ENCODE results near the gene PLCH1. TPM values are rescaled to one million over a fixed set of nuclear protein-coding genes. Genes with fewer than 3 reads are reported as not detected.

PLCH1 gene
- total RNA-seq, 1 experiment from 2014 or later = 3.1 TPM

- no peaks in the 10 kb centered on the region for H3K27me3 ChIP-seq (replicated peaks; ENCODE audit: insufficient read depth, low read depth, low read length, poor library complexity)
- CTCF ChIA-PET = no interaction called here
- H3K4me3 ChIP-seq (ENCODE audit: low read depth, low read length, poor library complexity, severe bottlenecking) = no peak overlapping the region
- no TSS peak for BruUV-seq (replicated peaks)
- H3K27ac ChIP-seq (ENCODE audit: low read depth, low read length, poor library complexity, severe bottlenecking) = no peak overlapping the region
- TF ChIP-seq CTCF (conservative IDR thresholded peaks at IDR 0.05; ENCODE audit: low read depth, low read length) (no peak), EZH2 (IDR thresholded peaks at IDR 0.05; ENCODE audit: borderline replicate concordance, low read depth, low read length, poor library complexity, severe bottlenecking) (no peak)
- no peaks in the 10 kb centered on the region for H3K9me3 ChIP-seq (ENCODE audit: low read depth, low read length, poor library complexity, severe bottlenecking)
- DNase-seq (ENCODE audit: low spot score) = no peak
- POLR2A ChIA-PET (ENCODE audit: low non-redundant PET) = no interaction called here
- no peaks in the 10 kb centered on the region for H3K4me1 ChIP-seq (ENCODE audit: insufficient read depth, low read length, poor library complexity, severe bottlenecking)
- intact Hi-C loops (cut with micrococcal nuclease; ENCODE audit: unreplicated experiment) = no loop called here
- H3K36me3 ChIP-seq (ENCODE audit: insufficient read depth, low read length, poor library complexity, severe bottlenecking) = no peaks in the 10 kb centered on the region
Measured at GRCh38 chr3:155512867-155513261, 232.0 kb downstream of the PLCH1 start.

- no peak for DNase-seq (ENCODE audit: low spot score)
- no peaks in the 10 kb centered on the region for H3K4me1 ChIP-seq (ENCODE audit: insufficient read depth, low read length, poor library complexity, severe bottlenecking)
- no TSS peak for BruUV-seq (replicated peaks)
- no peak overlapping the region for H3K4me3 ChIP-seq (ENCODE audit: low read depth, low read length, poor library complexity, severe bottlenecking)
- ChIA-PET POLR2A (ENCODE audit: low non-redundant PET) (no interaction called here), CTCF (no interaction called here)
- TF ChIP-seq EZH2 (IDR thresholded peaks at IDR 0.05; ENCODE audit: borderline replicate concordance, low read depth, low read length, poor library complexity, severe bottlenecking) (no peak), CTCF (conservative IDR thresholded peaks at IDR 0.05; ENCODE audit: low read depth, low read length) (no peak)
- no peak overlapping the region for H3K27ac ChIP-seq (ENCODE audit: low read depth, low read length, poor library complexity, severe bottlenecking)
- H3K9me3 ChIP-seq (ENCODE audit: low read depth, low read length, poor library complexity, severe bottlenecking) = no peaks in the 10 kb centered on the region
- H3K27me3 ChIP-seq (replicated peaks; ENCODE audit: insufficient read depth, low read depth, low read length, poor library complexity) = no peaks in the 10 kb centered on the region
- no peaks in the 10 kb centered on the region for H3K36me3 ChIP-seq (ENCODE audit: insufficient read depth, low read length, poor library complexity, severe bottlenecking)
- intact Hi-C loops (cut with micrococcal nuclease; ENCODE audit: unreplicated experiment) = no loop called here
Measured at GRCh38 chr3:155512175-155512866, 232.6 kb downstream of the PLCH1 start.

GRCh38 chr3:155504682-155505081, 240.2 kb downstream of the PLCH1 start:
- BruUV-seq (replicated peaks) = no TSS peak
- intact Hi-C loops (cut with micrococcal nuclease; ENCODE audit: unreplicated experiment) = no loop called here
- Histone ChIP-seq H3K4me1 (ENCODE audit: insufficient read depth, low read length, poor library complexity, severe bottlenecking) (no peaks in the 10 kb centered on the region), H3K27me3 (replicated peaks; ENCODE audit: insufficient read depth, low read depth, low read length, poor library complexity) (no peaks in the 10 kb centered on the region), H3K4me3 (ENCODE audit: low read depth, low read length, poor library complexity, severe bottlenecking) (no peak overlapping the region), H3K9me3 (ENCODE audit: low read depth, low read length, poor library complexity, severe bottlenecking) (no peaks in the 10 kb centered on the region), H3K36me3 (ENCODE audit: insufficient read depth, low read length, poor library complexity, severe bottlenecking) (no peaks in the 10 kb centered on the region), H3K27ac (ENCODE audit: low read depth, low read length, poor library complexity, severe bottlenecking) (no peak overlapping the region)
- TF ChIP-seq CTCF (conservative IDR thresholded peaks at IDR 0.05; ENCODE audit: low read depth, low read length) = no peak
- no peak for TF ChIP-seq EZH2 (IDR thresholded peaks at IDR 0.05; ENCODE audit: borderline replicate concordance, low read depth, low read length, poor library complexity, severe bottlenecking)
- CTCF ChIA-PET = no interaction called here
- DNase-seq (ENCODE audit: low spot score) = no peak
- POLR2A ChIA-PET (ENCODE audit: low non-redundant PET) = no interaction called here

Data from A673 (cell line).